Adrenal gland (tissue), 12 donors: ENCODE measurements around the gene WDR70. TPM values are rescaled to one million over a fixed set of nuclear protein-coding genes. Genes with fewer than 3 reads are reported as not detected.
"Not testable (repeated sequence)": the region's sequence is repeated elsewhere in the genome, so short reads cannot be mapped to it uniquely, and the experiment has no call there.

ENCODE experiments used
- DNase-seq, 7 donors: peaks; one replicate each; pipeline ENCODE4 v3.0.0-alpha.2; 2019 to 2020
- H3K27ac ChIP-seq, 5 donors: fragments of 200-600 bp; sonication (generic) in 4 of 5; 1 replicate in 3 of 5; 2 replicates in 2 of 5; pipeline versions ENCODE4 v1.5.1 to v1.8.0; 2016 to 2020; ENCODE audit warnings: mild to moderate bottlenecking in 1 of 5
- H3K27me3 ChIP-seq: fragments of 200-600 bp; 2 replicates; pipeline ENCODE4 v1.8.0; 2021
- H3K36me3 ChIP-seq, 2 donors: fragments of 200-600 bp; replicated peaks in 1 of 2; 1 replicate in 1 of 2; 2 replicates in 1 of 2; pipeline versions ENCODE4 v1.5.1 to v1.8.0; 2018 to 2022
- H3K4me1 ChIP-seq, 2 donors: fragments of 200-600 bp; replicated peaks in 1 of 2; 1 replicate in 1 of 2; 2 replicates in 1 of 2; pipeline versions ENCODE4 v1.5.1 to v1.8.0; 2018 to 2021
- H3K4me3 ChIP-seq, 4 donors: fragments of 200-600 bp; sonication (generic) in 3 of 4; one replicate each; pipeline ENCODE4 v1.5.1; 2016 to 2018
- H3K9me3 ChIP-seq, 3 donors: fragments of 200-600 bp; sonication (generic) in 1 of 3; replicated peaks in 1 of 3; 1 replicate in 2 of 3; 2 replicates in 1 of 3; pipeline versions ENCODE4 v1.5.1 to v1.8.0; 2016 to 2021
- POLR2A ChIP-seq, 2 donors: fragments of 450-650 bp; IDR thresholded peaks; one replicate each; pipeline ENCODE4 v1.6.1; 2017; ENCODE audit warnings: antibody characterized with exemption in 2 of 2, mild to moderate bottlenecking in 2 of 2, moderate library complexity in 1 of 2
- WGBS, 4 donors: extraction: QIAGEN DNeasy Blood & Tissue Kit in 2 of 4; methylation state at CpG; one replicate each; pipeline versions ENCODE4 v1.1.5 to v1.1.7; 2013 to 2017; 5-methylcytosine and 5-hydroxymethylcytosine counted together
- intact Hi-C, 2 donors: fragments of 100-400 bp; cut with DNase I; formaldehyde crosslinking; loops; one replicate each; pipeline versions ENCODE4 v1.14.1 to v1.15.0; 2022 to 2023
- polyA plus RNA-seq, 3 donors: library from polyadenylated mRNA; stranded (reverse); fragments of 200-250 nt in 2 of 3; fragments of 350-450 nt in 1 of 3; fragmentation: Illumina TruSeq in 1 of 3; extraction: RNeasy Lipid Tissue Mini Kit (QIAGEN cat#74804) in 1 of 3; gene quantifications; one replicate each; pipeline ENCODE4 v1.2.3, GENCODE V29; 2013 to 2014
- total RNA-seq, 9 donors: library from RNA; depleted of rRNA in 4 of 9; stranded (reverse); fragments of >200 nt in 4 of 9; fragments of 120-200 nt in 1 of 9; fragmentation: NEBNext Ultra II Directional in 1 of 9; extraction: Animal tissue kit (Norgen Biotek cat#: 25700) in 1 of 9; gene quantifications; one replicate each; pipeline versions ENCODE4 v1.1.0 to v1.2.4, GENCODE V29; 2013 to 2023
- TF ChIP-seq, protein P1 (sequence below), 6 experiments: fragments of 450-650 bp in 4 of 6; fragments of 200-600 bp in 2 of 6; sonication (generic) in 1 of 6; IDR thresholded peaks; 1 replicate in 5 of 6; 2 replicates in 1 of 6; pipeline versions ENCODE4 v1.5.1 to v1.8.0; 2016 to 2021; ENCODE audit warnings: antibody characterized with exemption in 6 of 6, mild to moderate bottlenecking in 2 of 6, moderate library complexity in 1 of 6
- donor health status: healthy with polysubstance abuse.
- donor health status: Bipolar disorder and iron deficiency.
- donor health status: DM: yes; HTN: yes; CAD: no.
- donor health status: DM: no; HTN: no; CAD: no.
- donor health status: DM: no; HTN: no; CAD: no.
- donor health status: DM: yes; HTN: yes; CAD: no.

The WDR70 gene
- total and polyA plus RNA-seq, 12 donors = 9.2 to 42.6 (median 28.4) TPM

DNA sequence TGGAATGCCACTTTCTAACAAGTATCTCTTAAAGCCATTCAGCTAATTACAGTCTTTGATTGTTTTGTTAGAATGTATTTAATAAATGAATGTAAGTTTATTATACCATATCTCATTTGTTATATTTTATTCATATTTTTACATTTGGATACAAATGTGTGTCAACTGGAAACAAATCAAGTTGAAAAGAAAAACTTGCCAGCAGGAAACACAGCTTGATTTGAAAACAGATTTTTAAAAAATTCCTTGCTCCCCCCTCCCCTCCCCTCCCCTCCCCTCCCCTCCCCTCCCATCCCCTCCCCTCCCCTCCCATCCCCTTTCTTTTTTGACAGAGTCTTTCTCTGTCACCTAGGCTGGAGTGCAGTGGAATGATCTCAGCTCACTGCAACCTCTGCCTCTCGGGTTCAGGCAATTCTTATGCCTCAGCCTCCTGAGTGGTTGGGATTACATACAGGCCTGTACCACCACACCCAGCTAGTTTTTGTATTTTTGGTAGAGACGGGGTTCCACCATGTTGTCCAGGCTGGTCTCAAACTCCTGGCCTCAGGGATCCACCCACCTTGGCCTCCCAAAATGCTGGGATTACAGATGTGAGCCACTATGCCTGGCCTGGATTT is 227.6 kb downstream of the WDR70 start:
- intact Hi-C loops = no loop called here
- Histone ChIP-seq H3K27ac (no peak overlapping the region), H3K4me3 (no peak overlapping the region), H3K36me3 (no peaks in the 10 kb centered on the region), H3K27me3 (no peaks in the 10 kb centered on the region), H3K4me1 (no peaks in the 10 kb centered on the region), H3K9me3 (no peaks in the 10 kb centered on the region)
- no peak for DNase-seq
- WGBS, 4 donors = 98 to 100% (median 100%) methylated on average over 1 to 2 of the region's 2 CpGs
- no peak for TF ChIP-seq POLR2A (IDR thresholded peaks at IDR 0.05)
- TF ChIP-seq, protein P1, sequence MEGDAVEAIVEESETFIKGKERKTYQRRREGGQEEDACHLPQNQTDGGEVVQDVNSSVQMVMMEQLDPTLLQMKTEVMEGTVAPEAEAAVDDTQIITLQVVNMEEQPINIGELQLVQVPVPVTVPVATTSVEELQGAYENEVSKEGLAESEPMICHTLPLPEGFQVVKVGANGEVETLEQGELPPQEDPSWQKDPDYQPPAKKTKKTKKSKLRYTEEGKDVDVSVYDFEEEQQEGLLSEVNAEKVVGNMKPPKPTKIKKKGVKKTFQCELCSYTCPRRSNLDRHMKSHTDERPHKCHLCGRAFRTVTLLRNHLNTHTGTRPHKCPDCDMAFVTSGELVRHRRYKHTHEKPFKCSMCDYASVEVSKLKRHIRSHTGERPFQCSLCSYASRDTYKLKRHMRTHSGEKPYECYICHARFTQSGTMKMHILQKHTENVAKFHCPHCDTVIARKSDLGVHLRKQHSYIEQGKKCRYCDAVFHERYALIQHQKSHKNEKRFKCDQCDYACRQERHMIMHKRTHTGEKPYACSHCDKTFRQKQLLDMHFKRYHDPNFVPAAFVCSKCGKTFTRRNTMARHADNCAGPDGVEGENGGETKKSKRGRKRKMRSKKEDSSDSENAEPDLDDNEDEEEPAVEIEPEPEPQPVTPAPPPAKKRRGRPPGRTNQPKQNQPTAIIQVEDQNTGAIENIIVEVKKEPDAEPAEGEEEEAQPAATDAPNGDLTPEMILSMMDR (IDR thresholded peaks at IDR 0.05) = no peak

DNA sequence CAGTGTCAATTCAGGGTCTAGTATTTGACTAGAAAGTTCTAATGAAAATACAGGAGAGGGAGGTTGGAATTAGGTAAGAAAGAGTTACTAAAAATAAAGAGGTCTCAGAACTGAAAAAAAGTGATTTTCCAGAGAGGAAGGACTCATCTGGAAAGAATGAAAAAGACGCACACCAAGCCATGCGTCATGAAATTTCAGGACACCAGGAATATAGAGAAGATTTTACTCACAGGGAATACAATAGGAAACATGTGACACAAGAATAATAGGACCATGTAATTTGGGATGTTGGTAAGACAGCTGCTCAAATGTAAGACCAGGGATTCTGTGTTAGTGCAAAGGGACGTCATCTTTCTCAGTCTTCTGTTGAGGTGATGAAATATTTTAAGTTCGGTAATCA is 236.1 kb downstream of the WDR70 start:
- Histone ChIP-seq H3K27ac (no peak overlapping the region), H3K4me3 (no peak overlapping the region), H3K36me3 (no peaks in the 10 kb centered on the region), H3K9me3 (no peaks in the 10 kb centered on the region), H3K27me3 (no peaks in the 10 kb centered on the region), H3K4me1 (no peaks in the 10 kb centered on the region)
- no peak for TF ChIP-seq POLR2A (IDR thresholded peaks at IDR 0.05)
- TF ChIP-seq, protein P1 (IDR thresholded peaks at IDR 0.05) = no peak
- WGBS, 4 donors = 87 to 94% (median 92%) methylated on average over 4 of the region's 4 CpGs
- intact Hi-C loops = no loop called here
- no peak for DNase-seq

DNA sequence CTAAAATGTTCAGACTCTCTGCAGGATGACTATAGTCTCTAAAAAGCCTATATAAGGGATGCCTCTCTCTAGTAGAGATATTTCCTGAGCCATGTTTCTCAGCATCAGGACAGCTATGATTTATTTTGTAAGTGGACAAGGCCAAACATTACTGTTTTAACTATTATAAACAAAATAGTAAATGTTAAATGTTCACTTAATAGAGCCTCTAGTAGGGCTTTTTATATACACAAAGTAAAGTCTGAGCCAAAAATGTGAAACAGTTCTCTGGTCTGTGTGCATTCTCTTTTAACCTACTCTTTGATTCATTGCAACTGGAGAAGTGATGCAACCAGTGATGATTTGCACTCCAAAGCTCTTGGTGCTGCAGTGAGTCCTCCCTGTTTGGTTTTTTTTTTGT is 240.2 kb downstream of the WDR70 start:
- Histone ChIP-seq H3K4me1 (no peaks in the 10 kb centered on the region), H3K36me3 (no peaks in the 10 kb centered on the region), H3K4me3 (no peak overlapping the region), H3K27me3 (no peaks in the 10 kb centered on the region), H3K27ac (no peak overlapping the region), H3K9me3 (no peaks in the 10 kb centered on the region)
- intact Hi-C loops = no loop called here
- DNase-seq = no peak
- TF ChIP-seq POLR2A (IDR thresholded peaks at IDR 0.05) = no peak
- TF ChIP-seq, protein P1 (IDR thresholded peaks at IDR 0.05) = no peak

DNA sequence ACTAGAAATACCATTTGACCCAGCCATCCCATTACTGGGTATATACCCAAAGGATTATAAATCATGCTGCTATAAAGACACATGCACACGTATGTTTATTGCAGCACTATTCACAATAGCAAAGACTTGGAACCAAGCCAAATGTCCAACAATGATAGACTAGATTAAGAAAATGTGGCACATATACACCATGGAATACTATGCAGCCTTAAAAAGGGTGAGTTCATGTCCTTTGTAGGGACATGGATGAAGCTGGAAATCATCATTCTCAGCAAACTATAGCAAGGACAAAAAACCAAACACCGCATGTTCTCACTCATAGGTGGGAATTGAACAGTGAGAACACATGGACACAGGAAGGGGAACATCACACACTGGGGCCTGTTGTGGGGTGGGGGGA is 243.2 kb downstream of the WDR70 start:
- H3K27me3 ChIP-seq, H3K27ac ChIP-seq, H3K36me3 ChIP-seq, intact Hi-C loops, H3K4me1 ChIP-seq, H3K9me3 ChIP-seq, H3K4me3 ChIP-seq, DNase-seq: not testable (repeated sequence)
- WGBS, 4 donors = 81 to 100% (median 98%) methylated on average over 1 to 2 of the region's 2 CpGs

DNA sequence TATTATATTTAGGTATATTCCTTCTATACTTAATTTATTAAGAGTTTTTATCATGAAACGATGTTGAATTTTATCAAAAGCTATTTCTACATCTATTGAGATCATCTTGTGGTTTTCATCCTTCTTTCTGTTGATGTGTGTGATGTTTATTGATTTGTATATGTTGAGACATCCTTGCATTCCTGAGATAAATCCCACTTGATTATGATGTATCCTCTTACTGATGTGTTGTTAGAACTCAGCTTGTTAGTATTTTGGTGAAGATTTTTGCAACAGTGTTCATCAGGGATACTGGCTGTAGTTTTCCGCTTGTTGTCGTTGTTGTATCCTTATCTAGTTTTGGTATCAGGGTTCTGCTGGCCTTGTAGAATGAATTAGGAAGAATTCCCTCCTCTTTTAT is 247.1 kb downstream of the WDR70 start:
- DNase-seq = no peak
- TF ChIP-seq, protein P1 (IDR thresholded peaks at IDR 0.05) = no peak
- no peak for TF ChIP-seq POLR2A (IDR thresholded peaks at IDR 0.05)
- 88 to 92% (median 89%) methylated on average over 3 of the region's 3 CpGs for WGBS, 4 donors
- Histone ChIP-seq H3K4me3 (no peak overlapping the region), H3K27me3 (no peaks in the 10 kb centered on the region), H3K9me3 (peaks cover 0 to 9% (median 0%) of the 10 kb centered on the region in 3 donors), H3K4me1 (no peaks in the 10 kb centered on the region), H3K36me3 (no peaks in the 10 kb centered on the region), H3K27ac (no peak overlapping the region)
- intact Hi-C loops = no loop called here
